Breast epithelium (tissue), 3 donors: ENCODE results near the gene PADI6.

Experiments used
- CTCF ChIP-seq, 3 donors: fragments of 450-650 bp; IDR thresholded peaks; one replicate each; pipeline ENCODE4 v1.5.1; 2016 to 2017; ENCODE audit warnings: antibody characterized with exemption in 3 of 3, mild to moderate bottlenecking in 3 of 3, moderate library complexity in 3 of 3
- POLR2A ChIP-seq: fragments of 450-650 bp; IDR thresholded peaks from one replicate; pipeline ENCODE4 v1.6.1; 2016; ENCODE audit warnings: antibody characterized with exemption, mild to moderate bottlenecking, moderate library complexity
- POLR2AphosphoS5 ChIP-seq, 3 donors: sonication (generic); formaldehyde crosslinking; IDR thresholded peaks; one replicate each; pipeline ENCODE4 v1.6.1; 2017; ENCODE audit warnings: antibody characterized with exemption in 3 of 3

- TF ChIP-seq POLR2A (no peak), CTCF (IDR thresholded peaks at IDR 0.05) (no peak), POLR2AphosphoS5 (IDR thresholded peaks at IDR 0.05) (peak in 2 of 3 donors; percentile 36 to 42)
These were observed 40.3 kb downstream of the PADI6 start for GRCh38 chr1:17412093-17412870.
